Mesenchymal stem cell (in vitro differentiated cells and primary cell): ENCODE results near the gene SPDYE1.
"Not testable (repeated sequence)": the region's sequence is repeated elsewhere in the genome, so short reads cannot be mapped to it uniquely, and the experiment has no call there.

Experiments used
- DNase-seq: peaks from one replicate; pipeline ENCODE4 v3.0.0-alpha.2; 2013
- H2AFZ ChIP-seq: one replicate; pipeline ENCODE4 v1.6.1; 2013; ENCODE audit warnings: low read depth, mild to moderate bottlenecking, control low read depth, inconsistent platforms, low read length, moderate library complexity
- H2AK5ac ChIP-seq: 2 replicates; pipeline ENCODE4 v1.6.1; 2013; ENCODE audit warnings: low read length, moderate library complexity, mild to moderate bottlenecking, inconsistent platforms; ENCODE audit not compliant: severe bottlenecking
- H2BK120ac ChIP-seq: one replicate; pipeline ENCODE4 v1.6.1; 2013; ENCODE audit warnings: low read depth, mild to moderate bottlenecking, inconsistent platforms, low read length, moderate library complexity
- H2BK12ac ChIP-seq, 2 experiments: one replicate each; pipeline ENCODE4 v1.6.1; 2013; ENCODE audit warnings: inconsistent platforms in 2 of 2, low read length in 2 of 2, mild to moderate bottlenecking in 2 of 2, moderate library complexity in 2 of 2, control low read depth in 1 of 2
- H2BK15ac ChIP-seq: one replicate; pipeline ENCODE4 v1.6.1; 2013; ENCODE audit warnings: mild to moderate bottlenecking, low read depth, inconsistent platforms; ENCODE audit not compliant: poor library complexity, severe bottlenecking
- H2BK5ac ChIP-seq: 2 replicates; pipeline ENCODE4 v1.6.1; 2013; ENCODE audit warnings: low read depth, mild to moderate bottlenecking, low read length, control low read depth, inconsistent platforms; ENCODE audit not compliant: poor library complexity, severe bottlenecking
- H3K14ac ChIP-seq, 2 experiments: one replicate each; pipeline ENCODE4 v1.6.1; 2013; ENCODE audit warnings: inconsistent platforms in 2 of 2, low read length in 2 of 2, control low read depth in 1 of 2, mild to moderate bottlenecking in 1 of 2, moderate library complexity in 1 of 2
- H3K18ac ChIP-seq, 2 experiments: one replicate each; pipeline ENCODE4 v1.6.1; 2013; ENCODE audit warnings: inconsistent platforms in 2 of 2, low read length in 2 of 2, control low read depth in 1 of 2, low read depth in 1 of 2, mild to moderate bottlenecking in 1 of 2
- H3K23ac ChIP-seq, 2 experiments: one replicate each; pipeline ENCODE4 v1.6.1; 2013; ENCODE audit warnings: inconsistent platforms in 2 of 2, low read length in 2 of 2, mild to moderate bottlenecking in 2 of 2, moderate library complexity in 2 of 2, control low read depth in 1 of 2
- H3K27ac ChIP-seq: 2 replicates; pipeline ENCODE4 v1.5.1; 2013; ENCODE audit warnings: mild to moderate bottlenecking, moderate library complexity, low read length, control low read depth, inconsistent platforms; ENCODE audit not compliant: poor library complexity, severe bottlenecking
- H3K27me3 ChIP-seq, 2 experiments: 2 replicates each; pipeline versions ENCODE4 v1.6.1 to v1.7.0; 2013; ENCODE audit warnings: low read length in 2 of 2, mild to moderate bottlenecking in 2 of 2, moderate library complexity in 2 of 2, control low read depth in 1 of 2, inconsistent platforms in 1 of 2; ENCODE audit not compliant: control insufficient read depth in 1 of 2, insufficient read depth in 1 of 2
- H3K36me3 ChIP-seq, 2 experiments: 2 replicates each; pipeline versions ENCODE4 v1.6.1 to v1.7.0; 2013; ENCODE audit warnings: low read length in 2 of 2, control low read depth in 1 of 2, inconsistent platforms in 1 of 2, low read depth in 1 of 2, mild to moderate bottlenecking in 1 of 2; ENCODE audit not compliant: insufficient read depth in 2 of 2, control insufficient read depth in 1 of 2
- H3K4ac ChIP-seq, 2 experiments: one replicate each; pipeline ENCODE4 v1.6.1; 2013; ENCODE audit warnings: inconsistent platforms in 2 of 2, low read length in 2 of 2, mild to moderate bottlenecking in 2 of 2, moderate library complexity in 2 of 2, control low read depth in 1 of 2, low read depth in 1 of 2
- H3K4me1 ChIP-seq: 2 replicates; pipeline ENCODE4 v1.6.1; 2013; ENCODE audit warnings: low read depth, low read length, control low read depth; ENCODE audit not compliant: control insufficient read depth, insufficient read depth
- H3K4me2 ChIP-seq: 2 replicates; pipeline ENCODE4 v1.6.1; 2013; ENCODE audit warnings: low read length, mild to moderate bottlenecking, inconsistent platforms; ENCODE audit not compliant: poor library complexity, severe bottlenecking
- H3K4me3 ChIP-seq, 2 experiments: 2 replicates each; pipeline versions ENCODE4 v1.5.1 to v1.7.0; 2013; ENCODE audit warnings: low read length in 2 of 2, mild to moderate bottlenecking in 2 of 2, control low read depth in 1 of 2, low read depth in 1 of 2; ENCODE audit not compliant: insufficient read depth in 1 of 2
- H3K79me1 ChIP-seq: replicated peaks from 2 replicates; pipeline ENCODE4 v1.6.1; 2013; ENCODE audit warnings: mild to moderate bottlenecking, control low read depth, low read length, inconsistent platforms; ENCODE audit not compliant: poor library complexity, severe bottlenecking
- H3K9ac ChIP-seq: 2 replicates; pipeline ENCODE4 v1.7.0; 2013; ENCODE audit warnings: mild to moderate bottlenecking, low read length, moderate library complexity
- H3K9me3 ChIP-seq: 2 replicates; pipeline ENCODE4 v1.7.0; 2013; ENCODE audit warnings: mild to moderate bottlenecking, low read length; ENCODE audit not compliant: control insufficient read depth
- H4K8ac ChIP-seq: one replicate; pipeline ENCODE4 v1.6.1; 2013; ENCODE audit warnings: inconsistent platforms, mild to moderate bottlenecking, low read length, moderate library complexity
- H4K91ac ChIP-seq: one replicate; pipeline ENCODE4 v1.6.1; 2013; ENCODE audit warnings: mild to moderate bottlenecking, low read length, inconsistent platforms
- WGBS: methylation state at CpG from one replicate; pipeline ENCODE4 v1.1.7; 2013; ENCODE audit warnings: mixed read lengths; 5-methylcytosine and 5-hydroxymethylcytosine counted together

SPDYE1 gene

GRCh38 chr7:43969586-43969985 is 28.1 kb upstream of the SPDYE1 start:
- H3K4ac ChIP-seq, H3K9me3 ChIP-seq, H2AFZ ChIP-seq, H3K4me3 ChIP-seq, H4K91ac ChIP-seq, H3K36me3 ChIP-seq, H3K14ac ChIP-seq, H3K4me1 ChIP-seq, H2BK12ac ChIP-seq, H3K18ac ChIP-seq, H3K79me1 ChIP-seq, H2BK120ac ChIP-seq, H2BK5ac ChIP-seq, H3K27ac ChIP-seq, H3K4me2 ChIP-seq, H3K23ac ChIP-seq, H2AK5ac ChIP-seq, H3K9ac ChIP-seq, H3K27me3 ChIP-seq, H2BK15ac ChIP-seq, H4K8ac ChIP-seq, DNase-seq: not testable (repeated sequence)
- WGBS: 100% methylated on average over 3 of the region's 11 CpGs

- H3K4me1 ChIP-seq, H3K9me3 ChIP-seq, H2AFZ ChIP-seq, H2BK12ac ChIP-seq, H2BK5ac ChIP-seq, H3K4ac ChIP-seq, H3K4me3 ChIP-seq, H3K23ac ChIP-seq, H3K14ac ChIP-seq, H3K18ac ChIP-seq, H3K27ac ChIP-seq, H2AK5ac ChIP-seq, H4K8ac ChIP-seq, H3K36me3 ChIP-seq, H2BK120ac ChIP-seq, H3K9ac ChIP-seq, H3K27me3 ChIP-seq, H2BK15ac ChIP-seq, H4K91ac ChIP-seq, H3K4me2 ChIP-seq, H3K79me1 ChIP-seq, DNase-seq: not testable (repeated sequence)
- 93% methylated on average over 3 of the region's 5 CpGs for WGBS
These were observed 27.0 kb upstream of the SPDYE1 start for GRCh38 chr7:43970698-43971097.

GRCh38 chr7:43974033-43974573 is 23.6 kb upstream of the SPDYE1 start:
- not testable (repeated sequence) for H2BK5ac ChIP-seq, H3K9ac ChIP-seq, H4K8ac ChIP-seq, H3K27me3 ChIP-seq, H3K4me1 ChIP-seq, H3K18ac ChIP-seq, H2BK15ac ChIP-seq, H4K91ac ChIP-seq, H2BK12ac ChIP-seq, DNase-seq, H3K23ac ChIP-seq, H3K4ac ChIP-seq, H3K14ac ChIP-seq, H3K27ac ChIP-seq, H3K9me3 ChIP-seq, H3K4me2 ChIP-seq, H2AFZ ChIP-seq, H3K4me3 ChIP-seq, H3K36me3 ChIP-seq, H2AK5ac ChIP-seq, H3K79me1 ChIP-seq, H2BK120ac ChIP-seq
- 82% methylated on average over 1 of the region's 8 CpGs for WGBS

- not testable (repeated sequence) for H2AK5ac ChIP-seq
These were observed 22.8 kb upstream of the SPDYE1 start for GRCh38 chr7:43974725-43975482.

More at GRCh38 chr7:43974725-43975482, 22.8 kb upstream of the SPDYE1 start:
- H3K4ac ChIP-seq, H4K8ac ChIP-seq, H3K23ac ChIP-seq, H2AFZ ChIP-seq, H3K27me3 ChIP-seq, H2BK12ac ChIP-seq, DNase-seq, H2BK15ac ChIP-seq, H2BK5ac ChIP-seq, H3K36me3 ChIP-seq, H2BK120ac ChIP-seq, H3K4me1 ChIP-seq, H3K4me2 ChIP-seq, H3K9ac ChIP-seq, H3K18ac ChIP-seq, H3K79me1 ChIP-seq, H3K4me3 ChIP-seq, H3K27ac ChIP-seq, H3K9me3 ChIP-seq, H4K91ac ChIP-seq, H3K14ac ChIP-seq: not testable (repeated sequence)
- 98% methylated on average over 9 of the region's 10 CpGs for WGBS
